CMK (cell line): ENCODE data around the gene HOGA1.
"Not testable (repeated sequence)": the region's sequence is repeated elsewhere in the genome, so short reads cannot be mapped to it uniquely, and the experiment has no call there.

Experiments used
- DNase-seq: peaks from one replicate; pipeline ENCODE4 v3.0.0-alpha.2; 2010; ENCODE audit warnings: low read depth

The HOGA1 gene

DNA sequence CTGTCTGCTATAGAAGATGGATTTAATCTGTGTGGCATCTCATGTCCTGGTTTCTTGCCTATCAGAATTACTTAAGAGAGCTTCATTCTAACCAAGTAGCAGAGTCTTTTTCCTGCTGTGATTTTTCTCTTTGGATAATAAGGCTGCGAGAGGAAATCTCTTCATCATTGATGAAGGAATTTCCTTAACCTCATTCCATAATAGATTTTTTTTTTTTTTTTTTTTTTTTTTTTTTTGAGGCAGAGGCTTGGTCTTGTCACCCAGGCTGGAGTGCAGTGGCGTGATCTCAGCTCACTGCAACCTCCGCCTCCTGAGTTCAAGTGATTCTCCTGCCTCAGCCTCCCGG lies 65.2 kb downstream of the HOGA1 start:
- not testable (repeated sequence) for DNase-seq

DNA sequence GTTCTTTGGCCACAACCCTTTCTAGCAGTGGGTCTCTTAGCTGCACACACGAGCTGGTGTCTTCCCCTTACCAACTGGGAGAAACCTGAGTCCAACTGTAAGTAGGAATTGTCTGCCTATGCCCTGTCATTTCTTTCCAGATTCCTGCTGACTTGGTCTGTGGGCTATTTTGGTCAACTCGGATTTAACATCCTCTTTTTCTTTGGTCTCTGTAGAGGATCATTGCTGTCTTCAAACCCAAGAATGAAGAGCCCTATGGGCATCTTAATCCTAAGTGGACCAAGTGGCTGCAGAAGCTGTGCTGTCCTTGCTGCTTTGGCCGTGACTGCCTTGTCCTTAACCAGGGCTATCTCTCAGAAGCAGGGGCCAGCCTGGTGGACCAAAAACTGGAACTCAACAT lies 66.5 kb downstream of the HOGA1 start:
- DNase-seq = no peak

DNA sequence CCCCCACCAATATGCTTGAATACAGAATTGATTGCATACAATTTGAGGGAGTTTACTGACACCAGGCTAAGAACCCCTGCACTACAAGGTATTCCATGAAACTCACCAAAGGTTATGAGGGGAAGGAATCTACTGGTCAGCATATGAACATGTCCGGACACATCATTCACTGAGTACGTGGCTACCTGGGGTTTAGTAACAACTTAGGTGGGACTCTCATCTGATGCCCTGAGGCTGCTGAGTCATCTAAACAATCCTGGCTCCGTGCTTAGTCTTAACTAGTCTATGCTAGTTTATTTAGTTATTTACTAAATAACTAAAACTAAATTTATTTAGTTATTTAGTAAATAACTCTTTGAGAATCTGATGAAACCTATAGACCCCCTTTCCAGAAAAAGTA lies 67.6 kb downstream of the HOGA1 start:
- no peak for DNase-seq

DNA sequence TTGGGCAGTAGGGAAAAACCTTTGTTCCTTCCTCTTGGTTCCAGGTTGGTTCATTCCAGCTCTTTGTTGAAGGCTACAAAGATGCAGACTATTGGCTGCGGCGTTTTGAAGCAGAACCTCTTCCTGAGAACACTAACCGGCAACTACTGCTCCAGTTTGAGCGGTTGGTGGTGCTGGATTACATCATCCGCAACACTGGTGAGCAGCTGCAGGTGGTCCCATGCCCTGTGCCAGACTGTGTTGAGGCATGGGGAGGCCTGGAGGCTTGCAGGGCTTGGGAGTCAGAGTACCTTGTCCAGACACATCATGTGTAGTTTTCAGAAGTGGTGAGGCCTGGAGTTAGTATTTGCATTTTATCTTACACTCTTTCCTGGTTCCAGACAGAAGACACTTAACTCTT lies 72.6 kb downstream of the HOGA1 start:
- no peak for DNase-seq

DNA sequence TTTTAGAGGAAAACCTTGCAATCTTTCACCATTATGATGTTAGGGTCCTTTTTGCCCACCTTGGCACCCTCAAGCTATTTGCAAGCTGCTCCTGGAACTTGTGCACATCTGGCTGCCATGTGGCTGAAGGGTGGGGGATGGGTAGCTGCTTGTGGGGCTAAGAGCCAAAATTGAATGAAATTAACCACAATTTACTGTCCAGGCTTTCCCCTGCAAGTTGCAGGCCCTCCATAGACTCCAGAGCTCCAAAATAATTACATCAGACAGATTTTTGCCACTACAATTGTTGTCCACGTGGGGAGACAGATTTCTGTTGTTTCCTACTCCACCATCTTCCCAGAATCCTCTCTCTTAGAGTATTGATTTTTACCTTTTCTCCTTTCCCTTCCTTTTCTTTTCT lies 75.4 kb downstream of the HOGA1 start:
- no peak for DNase-seq
